Large intestine (tissue), 3 donors: ENCODE data around the gene NFIB. TPM values are rescaled to one million over a fixed set of nuclear protein-coding genes. Genes with fewer than 3 reads are reported as not detected.

Source experiments
- DNase-seq, 2 donors: peaks; one replicate each; pipeline versions ENCODE4 v3.0.0 to v3.0.0-alpha.2; 2013
- H3K27ac ChIP-seq: one replicate; pipeline ENCODE4 v1.5.1; 2013; ENCODE audit warnings: low read length
- H3K27me3 ChIP-seq: 2 replicates; pipeline ENCODE4 v1.6.1; 2013; ENCODE audit warnings: low read length; ENCODE audit not compliant: control insufficient read depth, insufficient read depth
- H3K36me3 ChIP-seq: 2 replicates; pipeline ENCODE4 v1.6.1; 2013; ENCODE audit warnings: low read length; ENCODE audit not compliant: control insufficient read depth, insufficient read depth
- H3K4me1 ChIP-seq: one replicate; pipeline ENCODE4 v1.6.1; 2013; ENCODE audit warnings: low read length; ENCODE audit not compliant: control insufficient read depth, insufficient read depth
- H3K4me3 ChIP-seq: one replicate; pipeline ENCODE4 v1.5.1; 2013; ENCODE audit warnings: low read length
- H3K9me3 ChIP-seq: one replicate; pipeline ENCODE4 v1.6.1; 2013; ENCODE audit warnings: mild to moderate bottlenecking, low read depth, low read length, moderate library complexity; ENCODE audit not compliant: control insufficient read depth
- WGBS: methylation state at CpG from one replicate; pipeline ENCODE4 v1.1.5; 2013; ENCODE audit warnings: low lambda C conversion rate; ENCODE audit not compliant: insufficient coverage; 5-methylcytosine and 5-hydroxymethylcytosine counted together
- polyA plus RNA-seq: library from polyadenylated mRNA; unstranded; fragments of 120-200 nt; gene quantifications from one replicate; pipeline ENCODE4 v1.2.1, GENCODE V29; 2013

NFIB gene
- polyA plus RNA-seq, 1 donor, result 16.6 TPM

DNA sequence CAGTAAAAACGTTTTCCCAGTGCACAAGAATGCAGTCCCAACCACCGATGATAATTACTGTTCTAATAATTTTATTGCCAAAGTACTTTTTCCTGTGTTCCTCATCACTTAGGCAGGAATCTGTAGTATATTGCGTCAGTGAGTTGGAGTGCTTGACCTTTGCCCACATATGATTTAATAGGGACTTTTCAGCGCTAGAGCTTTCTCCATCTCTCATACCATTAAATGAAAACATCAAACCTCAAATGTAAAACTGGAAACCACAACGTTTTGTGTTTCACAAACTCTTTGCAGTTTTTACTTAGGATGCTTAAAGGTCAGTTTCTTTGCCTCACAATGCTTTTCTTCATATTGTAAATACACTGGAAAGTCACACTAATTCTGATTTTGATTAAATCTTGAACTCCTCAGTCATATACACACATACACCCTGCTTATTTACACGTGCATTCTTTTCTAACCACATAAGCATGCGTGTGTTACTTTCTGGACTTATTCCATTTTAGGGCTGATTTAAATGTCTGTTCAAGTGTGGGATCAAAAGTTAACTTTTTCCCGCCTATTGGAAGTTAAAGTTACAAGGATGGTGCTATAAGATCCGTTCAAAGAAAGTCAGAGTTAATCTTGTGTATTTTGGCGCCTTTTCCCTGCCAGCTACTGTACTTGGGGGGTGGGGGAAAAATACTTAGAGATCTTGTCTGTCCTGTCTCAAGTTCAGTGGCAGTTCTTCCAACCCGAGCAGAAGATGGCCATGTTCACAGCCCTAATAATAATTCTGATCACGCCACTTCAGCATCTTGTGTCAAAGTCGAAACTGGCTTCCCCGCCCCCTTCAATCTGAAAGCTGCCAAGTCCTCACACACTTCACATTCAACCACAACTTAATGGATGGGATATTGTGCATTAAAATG is 6.6 kb upstream of the NFIB start:
- H3K9me3 ChIP-seq, result peaks cover 3% of the 10 kb centered on the region
- WGBS, result 0% methylated on average over 2 of the region's 14 CpGs
- peaks cover 11% of the 10 kb centered on the region for H3K4me1 ChIP-seq
- no peaks in the 10 kb centered on the region for H3K36me3 ChIP-seq
- no peak overlapping the region for H3K27ac ChIP-seq
- H3K4me3 ChIP-seq, result peak overlapping the region; percentile 4
- peaks cover 55% of the 10 kb centered on the region for H3K27me3 ChIP-seq
- DNase-seq, result peak; percentile 54 to 76

DNA sequence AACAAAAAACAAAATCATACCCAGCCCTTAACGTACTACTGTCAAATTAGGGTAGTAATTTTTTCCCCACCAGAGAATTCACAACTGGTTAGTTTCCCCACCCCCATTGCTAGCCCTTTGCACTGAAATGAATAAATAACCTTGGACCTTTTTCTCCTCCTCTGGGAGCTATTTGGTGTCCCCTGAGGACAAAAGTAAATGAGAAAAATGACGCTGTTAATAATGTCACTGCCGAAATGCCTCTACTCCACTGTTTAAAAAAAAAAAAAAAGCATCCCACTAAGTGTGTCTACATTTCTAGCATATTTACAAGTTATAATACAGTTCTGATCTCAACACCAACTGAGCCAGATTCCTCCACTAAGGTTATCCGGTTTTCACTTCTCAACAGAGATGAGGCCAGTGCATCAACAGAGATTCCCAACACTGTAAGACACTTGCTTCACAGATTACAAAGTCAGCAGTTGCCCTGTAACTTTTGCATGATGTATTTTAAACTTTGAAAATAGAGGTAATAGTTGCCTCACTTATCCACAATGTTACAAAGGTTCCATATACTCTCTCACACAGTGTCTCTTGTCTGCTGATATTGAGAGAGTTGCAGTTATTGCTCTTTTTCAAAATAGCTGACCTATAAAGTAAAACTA is 5.1 kb upstream of the NFIB start:
- peaks cover 18% of the 10 kb centered on the region for H3K4me1 ChIP-seq
- H3K36me3 ChIP-seq, result no peaks in the 10 kb centered on the region
- peaks cover 3% of the 10 kb centered on the region for H3K9me3 ChIP-seq
- no peak for DNase-seq
- no CpG with 5 or more reads among the region's 4 CpGs for WGBS
- H3K27ac ChIP-seq, result no peak overlapping the region
- no peak overlapping the region for H3K4me3 ChIP-seq
- H3K27me3 ChIP-seq, result peaks cover 65% of the 10 kb centered on the region

DNA sequence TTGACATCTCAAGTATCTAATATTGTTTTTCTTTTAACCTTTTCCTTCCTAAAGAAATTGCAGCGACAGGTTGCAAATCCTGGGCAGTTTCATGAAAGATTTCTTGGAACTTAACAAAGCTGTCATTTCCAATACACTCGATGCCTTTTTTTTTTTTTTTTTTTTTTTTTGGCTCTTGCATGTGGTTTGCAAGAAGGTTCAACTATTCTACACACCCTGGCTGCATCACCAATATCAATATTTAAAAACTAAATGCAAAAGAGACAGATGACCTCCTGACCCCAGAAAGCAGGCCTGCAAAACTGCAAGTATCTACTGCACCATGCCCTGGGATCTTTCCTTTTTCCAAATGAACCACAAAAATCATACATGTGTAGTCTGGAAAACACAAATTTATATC is 4.4 kb upstream of the NFIB start:
- Histone ChIP-seq H3K4me3 (no peak overlapping the region), H3K36me3 (no peaks in the 10 kb centered on the region), H3K4me1 (peaks cover 22% of the 10 kb centered on the region), H3K27me3 (peaks cover 62% of the 10 kb centered on the region), H3K27ac (no peak overlapping the region), H3K9me3 (peaks cover 7% of the 10 kb centered on the region)
- no peak for DNase-seq
- WGBS, result 67% methylated on average over 1 of the region's 2 CpGs

DNA sequence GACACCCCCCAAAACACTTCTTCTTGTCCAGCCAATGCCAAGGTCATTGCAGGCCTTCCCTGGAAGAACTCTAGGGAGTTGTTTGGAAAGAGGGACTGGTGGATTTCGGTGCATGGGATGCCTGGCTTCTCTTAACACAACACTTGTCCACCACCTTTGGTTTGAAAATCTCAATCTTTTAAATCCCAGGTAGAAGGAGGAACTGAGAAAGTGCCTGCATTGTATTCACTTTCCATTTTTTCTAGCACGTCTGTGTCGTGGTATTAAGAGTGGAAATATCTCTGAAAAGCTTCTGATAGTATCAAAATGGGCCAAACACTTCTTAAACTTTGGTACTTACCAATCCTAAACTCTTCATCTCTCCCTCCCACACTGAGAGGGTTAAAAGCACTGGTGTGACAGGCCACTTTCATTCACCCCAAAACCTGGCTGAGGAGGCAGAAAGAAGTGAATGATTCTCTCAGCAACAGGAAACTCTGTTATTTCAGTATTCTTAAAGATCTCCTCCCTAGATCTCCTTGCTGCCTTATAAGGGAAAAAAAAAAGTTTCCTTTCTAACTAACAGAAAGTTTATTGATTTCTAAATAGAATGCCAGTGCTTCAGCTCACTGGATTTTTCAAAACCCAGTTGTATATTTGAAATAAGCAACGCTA is 3.9 kb upstream of the NFIB start:
- H3K4me3 ChIP-seq, result no peak overlapping the region
- peaks cover 67% of the 10 kb centered on the region for H3K27me3 ChIP-seq
- peaks cover 24% of the 10 kb centered on the region for H3K4me1 ChIP-seq

DNA sequence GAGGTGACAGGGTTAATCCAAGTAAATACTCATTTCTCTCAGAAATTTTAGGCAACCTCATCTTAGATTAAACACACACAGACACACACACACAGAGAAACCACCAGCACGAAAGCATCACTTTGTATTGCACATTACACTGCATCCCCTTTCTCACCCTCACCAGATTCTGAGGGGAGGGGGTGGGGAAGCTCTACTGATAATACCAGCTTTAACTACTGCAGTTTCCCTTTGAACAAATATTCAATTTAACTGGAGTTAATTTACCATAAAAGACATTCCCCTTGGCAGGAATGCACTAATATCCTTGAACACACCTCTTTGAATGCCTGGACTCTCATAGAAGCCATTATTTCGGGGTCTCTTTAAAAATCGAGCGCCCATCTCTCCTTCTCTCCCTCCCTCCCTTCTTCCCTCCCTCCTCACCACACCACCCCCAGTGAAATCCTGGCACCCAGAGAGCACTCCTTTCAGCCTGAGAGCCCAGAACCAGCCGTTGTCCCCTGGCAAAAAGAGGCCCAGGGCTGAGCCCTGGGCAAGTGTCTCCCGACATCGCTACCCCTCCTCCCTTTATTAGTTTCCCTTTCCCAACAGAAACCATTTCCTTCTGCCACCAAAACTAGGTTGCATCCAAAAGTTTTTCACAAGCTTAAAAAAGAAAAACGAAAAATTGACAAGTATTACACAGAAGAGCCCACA is 2.8 kb upstream of the NFIB start:
- Histone ChIP-seq H3K4me1 (peaks cover 24% of the 10 kb centered on the region), H3K27ac (peak overlapping the region; percentile 71), H3K27me3 (peaks cover 77% of the 10 kb centered on the region), H3K36me3 (no peaks in the 10 kb centered on the region), H3K4me3 (peak overlapping the region; percentile 59), H3K9me3 (peaks cover 8% of the 10 kb centered on the region)
- 40% methylated on average over 1 of the region's 8 CpGs for WGBS
- DNase-seq, result no peak

More for the DNA sequence above, 3.9 kb upstream of the NFIB start:
- H3K27ac ChIP-seq, result no peak overlapping the region
- DNase-seq, result no peak
- no CpG with 5 or more reads among the region's 4 CpGs for WGBS
- H3K36me3 ChIP-seq, result no peaks in the 10 kb centered on the region
- peaks cover 8% of the 10 kb centered on the region for H3K9me3 ChIP-seq

DNA sequence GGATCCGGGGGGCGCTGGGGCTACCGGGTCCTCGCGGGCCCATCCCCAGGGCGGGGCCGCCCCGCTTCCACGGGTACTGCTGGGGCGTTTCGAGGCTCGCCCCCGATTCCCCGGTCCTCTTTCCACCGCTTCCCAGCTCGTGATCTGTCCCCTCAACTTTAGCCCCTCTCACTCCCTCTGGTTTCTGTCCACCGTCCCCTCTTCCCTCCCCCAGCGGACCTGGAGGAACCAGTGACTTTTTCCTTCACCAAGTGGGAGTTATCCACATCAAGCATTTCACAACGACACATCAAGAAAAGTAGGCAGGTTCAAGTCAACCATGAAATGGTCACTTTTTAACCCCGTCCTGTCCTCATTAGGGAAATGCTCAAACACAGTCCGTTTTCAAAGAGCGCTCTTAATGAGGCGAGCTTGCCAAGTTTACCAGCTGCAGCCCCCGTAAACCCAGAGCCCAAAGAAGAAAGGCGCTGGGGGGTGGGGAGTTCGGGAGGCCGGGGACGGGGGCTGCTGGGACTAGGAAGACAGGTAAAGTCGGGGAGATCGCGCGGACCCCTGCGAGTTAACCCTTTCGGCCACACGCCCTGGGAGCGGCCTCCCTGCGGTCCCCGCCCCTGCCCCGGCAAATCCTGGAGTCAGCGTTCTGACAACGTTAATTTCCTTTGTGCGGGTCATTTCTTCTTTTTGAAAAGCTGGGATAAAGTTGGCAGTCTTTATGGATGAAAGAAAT is 2.1 kb upstream of the NFIB start:
- peaks cover 72% of the 10 kb centered on the region for H3K27me3 ChIP-seq
- WGBS, result 0% methylated on average over 1 of the region's 42 CpGs
- H3K9me3 ChIP-seq, result peaks cover 8% of the 10 kb centered on the region
- peaks cover 23% of the 10 kb centered on the region for H3K4me1 ChIP-seq
- peak in 1 of 2 donors; percentile 56 for DNase-seq
- H3K36me3 ChIP-seq, result no peaks in the 10 kb centered on the region
- peak overlapping the region; percentile 71 for H3K27ac ChIP-seq
- peak overlapping the region; percentile 59 for H3K4me3 ChIP-seq

DNA sequence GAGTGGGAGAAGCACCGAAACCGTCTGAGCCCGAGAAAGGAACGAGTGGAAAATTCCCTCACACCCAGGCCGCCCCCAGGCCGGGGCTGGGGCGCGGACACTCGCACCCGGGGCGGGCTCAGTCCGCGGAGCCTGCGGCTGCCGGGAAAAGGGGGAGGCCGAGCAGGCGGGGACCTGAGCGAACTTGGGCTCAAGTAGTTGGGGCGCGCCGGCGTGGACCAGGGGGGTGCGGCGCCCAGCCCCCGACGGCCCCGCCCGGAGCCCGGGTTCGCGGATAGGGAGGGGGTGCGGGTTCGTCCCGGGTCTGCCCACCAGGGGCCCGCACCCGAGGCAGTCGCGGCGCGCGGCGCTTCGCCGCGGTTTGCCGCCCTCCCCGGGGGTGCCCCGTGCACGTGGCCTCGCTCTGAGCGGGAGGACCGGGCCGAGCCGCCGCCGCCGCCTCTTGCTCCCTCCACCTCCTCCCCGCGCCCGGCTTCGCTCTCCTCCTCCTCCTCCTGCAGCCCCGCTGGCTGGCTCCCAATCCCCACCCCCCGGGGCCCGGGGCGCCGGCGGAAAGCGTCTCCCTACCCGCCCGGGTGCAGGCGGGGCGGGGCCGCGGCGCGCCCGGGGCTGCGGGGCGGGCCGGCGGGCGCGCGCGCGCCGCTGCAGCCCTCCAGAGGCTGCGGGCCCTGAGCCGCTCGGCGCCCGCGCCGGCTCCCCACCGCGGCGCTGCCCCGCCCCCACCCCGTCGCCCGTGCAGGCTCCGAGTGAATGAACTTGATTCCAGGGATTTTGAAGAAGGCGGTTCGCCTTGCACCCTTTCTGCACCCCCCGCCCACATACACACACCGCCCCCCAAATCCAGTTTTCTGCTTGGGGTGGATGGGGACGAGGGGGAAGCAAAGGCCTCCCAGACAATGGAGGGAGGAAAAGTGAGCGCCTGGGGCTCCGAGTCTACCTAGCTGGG is 1.3 kb upstream of the NFIB start:
- peak; percentile 65 to 81 for DNase-seq
- WGBS, result no CpG with 5 or more reads among the region's 109 CpGs

DNA sequence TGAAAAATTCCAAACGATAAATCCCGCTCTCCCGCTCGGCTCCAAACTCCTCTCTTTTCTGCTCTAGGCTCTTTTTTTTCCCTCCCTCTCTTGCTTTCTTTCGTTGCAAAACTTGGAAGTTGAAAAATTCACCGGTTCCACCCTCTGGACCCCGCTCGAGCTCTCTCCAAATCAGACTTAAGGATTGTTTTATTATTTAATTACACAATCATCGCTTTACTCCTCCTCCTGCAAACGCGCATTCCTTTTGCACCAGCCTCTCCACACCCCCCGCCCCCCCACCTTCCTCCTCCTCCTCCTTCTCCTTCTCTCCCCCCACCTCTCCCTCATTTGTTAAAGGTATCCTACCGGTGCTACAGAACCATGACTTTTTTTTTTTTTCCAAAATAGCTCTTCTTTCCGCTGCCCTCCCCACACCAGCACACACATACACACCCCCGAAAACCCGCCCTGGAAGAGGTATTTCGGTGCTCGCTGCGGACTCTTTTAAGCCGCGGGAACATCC is 535 bp upstream of the NFIB start:
- H3K9me3 ChIP-seq, result peaks cover 8% of the 10 kb centered on the region
- peak; percentile 67 to 75 for DNase-seq
- H3K36me3 ChIP-seq, result no peaks in the 10 kb centered on the region
- WGBS, result 0% methylated on average over 6 of the region's 21 CpGs
- H3K27ac ChIP-seq, result peak overlapping the region; percentile 81
- H3K4me3 ChIP-seq, result peak overlapping the region; percentile 60
- H3K27me3 ChIP-seq, result peaks cover 62% of the 10 kb centered on the region
- peaks cover 22% of the 10 kb centered on the region for H3K4me1 ChIP-seq

More for the DNA sequence above, 1.3 kb upstream of the NFIB start:
- Histone ChIP-seq H3K36me3 (no peaks in the 10 kb centered on the region), H3K9me3 (peaks cover 8% of the 10 kb centered on the region), H3K4me3 (peak overlapping the region; percentile 60), H3K4me1 (peaks cover 22% of the 10 kb centered on the region), H3K27me3 (peaks cover 65% of the 10 kb centered on the region), H3K27ac (peak overlapping the region; percentile 81)
